Activated B cell treated with CpG ODN at 0.5 μM for 24 hours (primary cell): ENCODE data around the gene LHFPL6. TPM values are rescaled to one million over a fixed set of nuclear protein-coding genes. Genes with fewer than 3 reads are reported as not detected.

Experiments used
- ATAC-seq: fragments of 200-7000 bp; cut with Tn5 transposase; one replicate; pipeline ENCODE4 v1.10.0; 2021; ENCODE audit warnings: low read depth, mild to moderate bottlenecking, moderate library complexity
- CTCF ChIA-PET: fragments of 350-600 bp; sonication (Branson Sonifier 250); formaldehyde crosslinking; loops from one replicate; lab custom pipeline; 2021; ENCODE audit warnings: antibody characterized with exemption; lab: Charles Lee
- POLR2A ChIA-PET: fragments of 350-600 bp; sonication (Branson Sonifier 250); formaldehyde crosslinking; loops from one replicate; lab custom pipeline; 2021; ENCODE audit warnings: antibody characterized with exemption; lab: Charles Lee
- DNase-seq: peaks from one replicate; pipeline ENCODE4 v3.0.0; 2022
- H3K27ac Mint-ChIP-seq: one replicate; pipeline ENCODE4 v1.8.0; 2020; ENCODE audit warnings: mixed read lengths
- H3K27me3 Mint-ChIP-seq: one replicate; pipeline ENCODE4 v1.8.0; 2021; ENCODE audit warnings: mixed read lengths
- H3K36me3 Mint-ChIP-seq: one replicate; pipeline ENCODE4 v1.8.0; 2021; ENCODE audit warnings: low read depth, mixed read lengths
- H3K4me1 Mint-ChIP-seq: one replicate; pipeline ENCODE4 v1.8.0; 2021; ENCODE audit warnings: mixed read lengths
- H3K4me3 Mint-ChIP-seq: one replicate; pipeline ENCODE4 v1.8.0; 2020; ENCODE audit warnings: mild to moderate bottlenecking, mixed read lengths
- H3K9me3 Mint-ChIP-seq: one replicate; pipeline ENCODE4 v1.8.0; 2020; ENCODE audit warnings: mixed read lengths
- intact Hi-C: fragments of 100-400 bp; cut with micrococcal nuclease; formaldehyde crosslinking; loops from one replicate; pipeline ENCODE4 v1.15.1; 2024
- total RNA-seq: library from RNA; stranded (reverse); gene quantifications from 2 replicates; pipeline ENCODE4 v1.2.3, GENCODE V29; 2022
- TF ChIP-seq, protein P1 (sequence below): fragments of 200-600 bp; IDR thresholded peaks from one replicate; pipeline ENCODE4 v1.8.0; 2022; ENCODE audit warnings: antibody characterized with exemption, mild to moderate bottlenecking

LHFPL6 gene
- total RNA-seq, 1 donor from 2014 or later, result 0.13 TPM

DNA sequence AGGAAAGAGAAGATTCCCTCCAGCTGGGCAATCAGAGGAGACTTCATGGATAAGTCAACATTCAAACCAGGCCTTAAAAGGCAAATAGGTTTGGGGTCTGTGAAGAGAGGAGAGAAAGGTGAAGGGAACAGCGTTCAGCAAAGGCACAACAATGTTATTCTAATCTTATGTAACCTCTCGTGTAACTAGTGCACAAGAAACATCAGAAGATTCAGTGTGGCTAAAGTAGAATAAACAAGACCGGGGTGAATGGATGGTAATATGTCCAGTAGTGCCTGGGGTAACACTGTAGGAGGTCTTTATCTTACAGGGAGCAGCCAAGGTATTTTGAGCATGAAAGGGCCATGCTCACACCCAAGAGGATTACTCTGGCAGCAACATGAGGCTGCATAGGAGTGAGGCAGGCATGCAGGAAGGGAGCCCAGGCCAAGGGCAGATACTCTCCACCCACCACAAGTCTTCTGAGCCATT is 24.1 kb downstream of the LHFPL6 start:
- Mint-ChIP-seq H3K4me1 (no peaks in the 10 kb centered on the region), H3K4me3 (no peak overlapping the region), H3K27me3 (peaks cover 2% of the 10 kb centered on the region), H3K27ac (no peak overlapping the region), H3K36me3 (no peaks in the 10 kb centered on the region), H3K9me3 (no peaks in the 10 kb centered on the region)
- CTCF ChIA-PET, result no interaction called here
- ATAC-seq (no peak), DNase-seq (no peak)
- intact Hi-C loops, result no loop called here
- POLR2A ChIA-PET, result no interaction called here
- TF ChIP-seq, protein P1, sequence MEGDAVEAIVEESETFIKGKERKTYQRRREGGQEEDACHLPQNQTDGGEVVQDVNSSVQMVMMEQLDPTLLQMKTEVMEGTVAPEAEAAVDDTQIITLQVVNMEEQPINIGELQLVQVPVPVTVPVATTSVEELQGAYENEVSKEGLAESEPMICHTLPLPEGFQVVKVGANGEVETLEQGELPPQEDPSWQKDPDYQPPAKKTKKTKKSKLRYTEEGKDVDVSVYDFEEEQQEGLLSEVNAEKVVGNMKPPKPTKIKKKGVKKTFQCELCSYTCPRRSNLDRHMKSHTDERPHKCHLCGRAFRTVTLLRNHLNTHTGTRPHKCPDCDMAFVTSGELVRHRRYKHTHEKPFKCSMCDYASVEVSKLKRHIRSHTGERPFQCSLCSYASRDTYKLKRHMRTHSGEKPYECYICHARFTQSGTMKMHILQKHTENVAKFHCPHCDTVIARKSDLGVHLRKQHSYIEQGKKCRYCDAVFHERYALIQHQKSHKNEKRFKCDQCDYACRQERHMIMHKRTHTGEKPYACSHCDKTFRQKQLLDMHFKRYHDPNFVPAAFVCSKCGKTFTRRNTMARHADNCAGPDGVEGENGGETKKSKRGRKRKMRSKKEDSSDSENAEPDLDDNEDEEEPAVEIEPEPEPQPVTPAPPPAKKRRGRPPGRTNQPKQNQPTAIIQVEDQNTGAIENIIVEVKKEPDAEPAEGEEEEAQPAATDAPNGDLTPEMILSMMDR, result no peak

GRCh38 chr13:39577838-39578491 is 25.0 kb downstream of the LHFPL6 start:
- intact Hi-C loops, result no loop called here
- ChIA-PET POLR2A (no interaction called here), CTCF (no interaction called here)
- no peak for DNase-seq
- Mint-ChIP-seq H3K9me3 (no peaks in the 10 kb centered on the region), H3K27ac (no peak overlapping the region), H3K4me3 (no peak overlapping the region), H3K27me3 (peaks cover 2% of the 10 kb centered on the region), H3K36me3 (no peaks in the 10 kb centered on the region), H3K4me1 (no peaks in the 10 kb centered on the region)
- TF ChIP-seq, protein P1, result no peak
- no peak for ATAC-seq

- H3K36me3 Mint-ChIP-seq, result no peaks in the 10 kb centered on the region
- intact Hi-C loops, result no loop called here
- H3K4me1 Mint-ChIP-seq, result no peaks in the 10 kb centered on the region
- TF ChIP-seq, protein P1, result no peak
- H3K4me3 Mint-ChIP-seq, result no peak overlapping the region
- H3K27me3 Mint-ChIP-seq, result peaks cover 2% of the 10 kb centered on the region
- H3K27ac Mint-ChIP-seq, result no peak overlapping the region
- CTCF ChIA-PET, result no interaction called here
- ATAC-seq (no peak), DNase-seq (no peak)
- POLR2A ChIA-PET, result no interaction called here
- no peaks in the 10 kb centered on the region for H3K9me3 Mint-ChIP-seq
Observed at GRCh38 chr13:39577203-39577602, 25.8 kb downstream of the LHFPL6 start.

DNA sequence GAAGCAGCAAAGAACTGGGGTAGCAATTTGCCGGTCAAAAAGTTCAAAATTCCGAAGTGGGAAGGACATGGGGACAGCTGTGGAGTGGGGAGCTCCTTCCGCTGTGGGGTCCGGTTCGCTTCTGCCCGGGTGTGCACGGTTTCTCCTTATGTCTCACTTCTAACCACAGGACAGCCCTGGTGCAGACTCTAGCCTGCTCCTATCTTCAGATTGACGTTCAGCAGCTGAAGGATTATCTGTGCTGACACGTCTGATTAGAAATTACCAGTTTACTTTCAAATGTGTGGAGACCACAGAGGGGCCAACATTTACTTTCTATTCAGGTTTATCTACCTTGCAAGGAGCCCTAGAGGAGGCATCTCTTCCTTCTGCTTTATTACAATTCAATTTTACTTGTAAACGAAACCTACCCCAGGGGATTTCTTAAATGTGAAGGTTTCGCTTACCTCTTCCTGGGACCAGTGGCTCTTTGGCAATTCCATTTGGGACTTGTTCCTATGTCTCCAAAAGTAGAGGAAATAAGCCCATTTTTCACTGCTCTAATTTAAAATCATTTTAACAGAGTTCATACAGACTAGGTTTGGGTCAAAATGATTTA is 27.3 kb downstream of the LHFPL6 start:
- ChIA-PET POLR2A (no interaction called here), CTCF (no interaction called here)
- H3K27ac Mint-ChIP-seq, result no peak overlapping the region

DNA sequence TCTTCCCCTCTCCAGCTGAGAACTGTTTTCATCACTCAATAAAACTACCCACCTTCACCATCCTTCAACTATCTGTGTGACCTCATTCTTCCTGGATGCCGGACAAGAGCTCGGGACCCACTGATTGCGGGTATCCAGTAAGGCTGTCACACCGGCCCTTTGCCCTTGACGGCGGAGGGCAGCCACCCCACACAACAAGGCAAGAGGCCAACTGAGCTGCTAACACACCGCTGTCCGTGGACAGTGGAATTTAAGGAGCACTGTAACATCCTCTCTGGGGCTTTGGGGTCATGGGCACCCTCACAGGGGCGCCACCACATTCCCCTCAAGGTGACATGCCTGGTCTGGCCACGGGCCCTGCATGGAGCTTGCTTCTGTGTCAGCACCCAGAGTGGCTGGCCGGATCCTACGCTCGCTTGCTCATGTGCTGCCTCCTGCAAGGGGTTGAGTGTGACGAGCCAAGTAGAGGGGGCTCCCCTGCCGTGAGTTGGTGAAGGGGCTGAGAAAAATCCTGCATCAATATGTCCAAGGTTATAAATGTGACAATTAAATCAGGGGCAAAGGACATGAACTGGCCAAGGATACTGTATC is 31.4 kb downstream of the LHFPL6 start:
- ATAC-seq (no peak), DNase-seq (no peak)
- H3K36me3 Mint-ChIP-seq, result no peaks in the 10 kb centered on the region
- no peak overlapping the region for H3K4me3 Mint-ChIP-seq
- no peaks in the 10 kb centered on the region for H3K4me1 Mint-ChIP-seq
- no peaks in the 10 kb centered on the region for H3K27me3 Mint-ChIP-seq
- ChIA-PET CTCF (no interaction called here), POLR2A (no interaction called here)
- no peak overlapping the region for H3K27ac Mint-ChIP-seq
- TF ChIP-seq, protein P1, result no peak
- no peaks in the 10 kb centered on the region for H3K9me3 Mint-ChIP-seq
- intact Hi-C loops, result no loop called here

More for the DNA sequence above, 27.3 kb downstream of the LHFPL6 start:
- intact Hi-C loops, result no loop called here
- ATAC-seq (no peak), DNase-seq (no peak)
- no peaks in the 10 kb centered on the region for H3K36me3 Mint-ChIP-seq
- TF ChIP-seq, protein P1, result no peak
- no peaks in the 10 kb centered on the region for H3K4me1 Mint-ChIP-seq
- no peaks in the 10 kb centered on the region for H3K9me3 Mint-ChIP-seq
- H3K27me3 Mint-ChIP-seq, result peaks cover 2% of the 10 kb centered on the region
- peak overlapping the region; percentile 8 for H3K4me3 Mint-ChIP-seq
